ENCODE data around the gene SNPH.
A peak's percentile ranks its signal among the peaks of the same experiment; 100 is the strongest.

Gene SNPH

GRCh38 chr20:1323830-1324597, 57.9 kb downstream of the SNPH start:
- no peak for DNase-seq (ENCODE audit: low spot score)

GRCh38 chr20:1324598-1325172, 58.6 kb downstream of the SNPH start:
- no peak for DNase-seq (ENCODE audit: low spot score)

GRCh38 chr20:1325173-1326030, 59.3 kb downstream of the SNPH start:
- peak; percentile 100 for DNase-seq (ENCODE audit: low spot score)

- no peak for DNase-seq (ENCODE audit: low spot score)
Measured at GRCh38 chr20:1326031-1326930, 60.2 kb downstream of the SNPH start.

- DNase-seq (ENCODE audit: low spot score): no peak
Measured at GRCh38 chr20:1327241-1327653, 61.2 kb downstream of the SNPH start.

GRCh38 chr20:1327827-1328679, 62.0 kb downstream of the SNPH start:
- DNase-seq (ENCODE audit: low spot score): no peak

- DNase-seq (ENCODE audit: low spot score): no peak
Measured at GRCh38 chr20:1328680-1329330, 62.7 kb downstream of the SNPH start, which contains the start of gene SDCBP2. Gene SDCBP2 (minus strand): TSS chr20:1329139. CDS start chr20:1320416, 8,723 bp downstream.

GRCh38 chr20:1330075-1330830, 64.2 kb downstream of the SNPH start:
- DNase-seq (ENCODE audit: low spot score): no peak

- no peak for DNase-seq (ENCODE audit: low spot score)
Measured at GRCh38 chr20:1331101-1331500, 65.0 kb downstream of the SNPH start.

GRCh38 chr20:1331801-1332453, 65.8 kb downstream of the SNPH start:
- no peak for DNase-seq (ENCODE audit: low spot score)

GRCh38 chr20:1332749-1333300, 66.7 kb downstream of the SNPH start:
- DNase-seq (ENCODE audit: low spot score): no peak

GRCh38 chr20:1333462-1334369, 67.6 kb downstream of the SNPH start:
- no peak for DNase-seq (ENCODE audit: low spot score)

GRCh38 chr20:1334370-1334731, 68.3 kb downstream of the SNPH start:
- DNase-seq (ENCODE audit: low spot score): no peak

- no peak for DNase-seq (ENCODE audit: low spot score)
Measured at GRCh38 chr20:1334761-1335160, 68.7 kb downstream of the SNPH start.

- no peak for DNase-seq (ENCODE audit: low spot score)
Measured at GRCh38 chr20:1335961-1336698, 70.0 kb downstream of the SNPH start.

GRCh38 chr20:1336699-1337367, 70.7 kb downstream of the SNPH start:
- DNase-seq (ENCODE audit: low spot score): no peak
